ENCODE results near the gene ERICH4. TPM values are rescaled to one million over a fixed set of nuclear protein-coding genes. Genes with fewer than 3 reads are reported as not detected.

Gene ERICH4
- polyA plus RNA-seq, 2 of the 4 experiments (the other 2 are of a cell fraction): 0.26 TPM; not detected in 1

DNA sequence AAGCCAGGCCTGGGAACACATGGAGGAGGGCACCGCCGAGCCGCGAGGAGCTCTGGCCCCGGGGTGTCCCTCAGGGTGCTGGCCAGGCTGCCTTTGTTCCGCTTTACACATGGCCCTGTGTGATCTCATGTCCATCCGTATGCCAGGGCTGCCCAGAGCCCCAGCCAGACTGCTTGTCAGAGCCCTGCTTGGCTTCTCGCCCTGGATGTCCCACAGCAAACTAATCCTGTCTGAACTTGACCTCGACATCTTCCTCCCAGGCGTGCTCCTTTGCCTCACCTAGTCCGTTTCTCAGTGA lies 31.0 kb upstream of the ERICH4 start:
- no peak for DNase-seq (ENCODE audit: low read depth in 1 of 2, low spot score in 1 of 2)
- ChIA-PET CTCF (interaction anchor here (0.6 to 2.2 kb wide), 5 partner anchors 18 to 131 kb away, joined by 3 to 8 read pairs (median 3); partner anchors contain the start of gene DMAC2), POLR2A (no interaction called here)
- Histone ChIP-seq H3K4me1 (peaks cover 12% of the 10 kb centered on the region), H3K4me2 (no peak overlapping the region), H3K27ac (no peak overlapping the region), H3K9me3 (no peaks in the 10 kb centered on the region), H3K4me3 (no peak overlapping the region)
- ATAC-seq: no peak; a peak in 1 of 6 replicates
- 78% methylated on average over 11 of the region's 11 CpGs for WGBS (ENCODE audit: missing lambda C conversion rate)
- FAIRE-seq: no peak
- TF ChIP-seq, protein P1, sequence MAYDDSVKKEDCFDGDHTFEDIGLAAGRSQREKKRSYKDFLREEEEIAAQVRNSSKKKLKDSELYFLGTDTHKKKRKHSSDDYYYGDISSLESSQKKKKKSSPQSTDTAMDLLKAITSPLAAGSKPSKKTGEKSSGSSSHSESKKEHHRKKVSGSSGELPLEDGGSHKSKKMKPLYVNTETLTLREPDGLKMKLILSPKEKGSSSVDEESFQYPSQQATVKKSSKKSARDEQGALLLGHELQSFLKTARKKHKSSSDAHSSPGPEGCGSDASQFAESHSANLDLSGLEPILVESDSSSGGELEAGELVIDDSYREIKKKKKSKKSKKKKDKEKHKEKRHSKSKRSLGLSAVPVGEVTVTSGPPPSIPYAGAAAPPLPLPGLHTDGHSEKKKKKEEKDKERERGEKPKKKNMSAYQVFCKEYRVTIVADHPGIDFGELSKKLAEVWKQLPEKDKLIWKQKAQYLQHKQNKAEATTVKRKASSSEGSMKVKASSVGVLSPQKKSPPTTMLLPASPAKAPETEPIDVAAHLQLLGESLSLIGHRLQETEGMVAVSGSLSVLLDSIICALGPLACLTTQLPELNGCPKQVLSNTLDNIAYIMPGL (CRISPR knock-in tag; IDR thresholded peaks at IDR 0.05; ENCODE audit: borderline replicate concordance): no peak
- TF ChIP-seq NFE2L2 (conservative IDR thresholded peaks at IDR 0.05; ENCODE audit: low read length): no peak
- TF ChIP-seq HOXB5 (CRISPR knock-in tag; IDR thresholded peaks at IDR 0.05): no peak
- TF ChIP-seq ZSCAN20 (CRISPR knock-in tag; IDR thresholded peaks at IDR 0.05): no peak
- no peak for TF ChIP-seq PBX3 (IDR thresholded peaks at IDR 0.05)
- TF ChIP-seq RCOR1 (IDR thresholded peaks at IDR 0.05; ENCODE audit: low read depth, low read length): no peak
- TF ChIP-seq POLR2A (IDR thresholded peaks at IDR 0.05; ENCODE audit: low read length): no peak
- TF ChIP-seq HOXA7 (CRISPR knock-in tag; IDR thresholded peaks at IDR 0.05): no peak
- no peak for TF ChIP-seq HOXB13 (CRISPR knock-in tag; IDR thresholded peaks at IDR 0.05; ENCODE audit: low read depth)
- no peak for TF ChIP-seq RNF2 (IDR thresholded peaks at IDR 0.05; ENCODE audit: borderline replicate concordance, low read depth)
- TF ChIP-seq GATA3 (IDR thresholded peaks at IDR 0.05; ENCODE audit: borderline replicate concordance): no peak
- TF ChIP-seq MYC (IDR thresholded peaks at IDR 0.05; ENCODE audit: borderline replicate concordance, low read length): no peak
- no peak for TF ChIP-seq FOSL2 (IDR thresholded peaks at IDR 0.05)
- TF ChIP-seq FOSL2 (CRISPR knock-in tag; IDR thresholded peaks at IDR 0.05): no peak
- no peak for TF ChIP-seq RARB (CRISPR knock-in tag; IDR thresholded peaks at IDR 0.05)
- TF ChIP-seq SMC3 (IDR thresholded peaks at IDR 0.05): no peak
- no peak for TF ChIP-seq ELK1 (IDR thresholded peaks at IDR 0.05; ENCODE audit: low read depth, low read length)
- no peak for TF ChIP-seq FOXS1 (CRISPR knock-in tag; IDR thresholded peaks at IDR 0.05)

GRCh38 chr19:41412953-41413352 lies 30.0 kb upstream of the ERICH4 start:
- Histone ChIP-seq H3K9me3 (no peaks in the 10 kb centered on the region), H3K4me2 (no peak overlapping the region), H3K4me1 (peaks cover 12% of the 10 kb centered on the region), H3K4me3 (no peak overlapping the region), H3K27ac (no peak overlapping the region)
- TF ChIP-seq, protein P2, sequence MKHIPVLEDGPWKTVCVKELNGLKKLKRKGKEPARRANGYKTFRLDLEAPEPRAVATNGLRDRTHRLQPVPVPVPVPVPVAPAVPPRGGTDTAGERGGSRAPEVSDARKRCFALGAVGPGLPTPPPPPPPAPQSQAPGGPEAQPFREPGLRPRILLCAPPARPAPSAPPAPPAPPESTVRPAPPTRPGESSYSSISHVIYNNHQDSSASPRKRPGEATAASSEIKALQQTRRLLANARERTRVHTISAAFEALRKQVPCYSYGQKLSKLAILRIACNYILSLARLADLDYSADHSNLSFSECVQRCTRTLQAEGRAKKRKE (CRISPR knock-in tag; IDR thresholded peaks at IDR 0.05; ENCODE audit: low read depth): no peak
- TF ChIP-seq HDAC2 (IDR thresholded peaks at IDR 0.05): no peak
- TF ChIP-seq, protein P3, sequence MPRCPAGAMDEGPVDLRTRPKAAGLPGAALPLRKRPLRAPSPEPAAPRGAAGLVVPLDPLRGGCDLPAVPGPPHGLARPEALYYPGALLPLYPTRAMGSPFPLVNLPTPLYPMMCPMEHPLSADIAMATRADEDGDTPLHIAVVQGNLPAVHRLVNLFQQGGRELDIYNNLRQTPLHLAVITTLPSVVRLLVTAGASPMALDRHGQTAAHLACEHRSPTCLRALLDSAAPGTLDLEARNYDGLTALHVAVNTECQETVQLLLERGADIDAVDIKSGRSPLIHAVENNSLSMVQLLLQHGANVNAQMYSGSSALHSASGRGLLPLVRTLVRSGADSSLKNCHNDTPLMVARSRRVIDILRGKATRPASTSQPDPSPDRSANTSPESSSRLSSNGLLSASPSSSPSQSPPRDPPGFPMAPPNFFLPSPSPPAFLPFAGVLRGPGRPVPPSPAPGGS (IDR thresholded peaks at IDR 0.05): no peak
- no peak for TF ChIP-seq KDM1A (IDR thresholded peaks at IDR 0.05; ENCODE audit: low read depth)
- no peak for TF ChIP-seq MYC (IDR thresholded peaks at IDR 0.05; ENCODE audit: borderline replicate concordance, low read length)
- TF ChIP-seq, protein P1 (CRISPR knock-in tag; IDR thresholded peaks at IDR 0.05; ENCODE audit: borderline replicate concordance): no peak
- TF ChIP-seq JUNB (IDR thresholded peaks at IDR 0.05): no peak
- no peak for TF ChIP-seq NFE2L2 (conservative IDR thresholded peaks at IDR 0.05; ENCODE audit: low read length)
- TF ChIP-seq ZFP36 (IDR thresholded peaks at IDR 0.05; ENCODE audit: borderline replicate concordance, partially characterized antibody): no peak
- no peak for TF ChIP-seq MAZ (IDR thresholded peaks at IDR 0.05; ENCODE audit: borderline replicate concordance, low read depth, low read length)
- no peak for TF ChIP-seq NR3C1 (IDR thresholded peaks at IDR 0.05)
- no peak for TF ChIP-seq GATA3 (IDR thresholded peaks at IDR 0.05; ENCODE audit: borderline replicate concordance)
- TF ChIP-seq CHD4 (IDR thresholded peaks at IDR 0.05; ENCODE audit: borderline replicate concordance): no peak
- TF ChIP-seq ELK1 (IDR thresholded peaks at IDR 0.05; ENCODE audit: low read depth, low read length): no peak
- POLR2A ChIA-PET: no interaction called here
- ATAC-seq (no peak), DNase-seq (ENCODE audit: low read depth in 1 of 2, low spot score in 1 of 2) (no peak), FAIRE-seq (no peak)
- WGBS (ENCODE audit: missing lambda C conversion rate): 92% methylated on average over 5 of the region's 5 CpGs
- CTCF ChIA-PET: interaction anchor here (1.5 to 2.2 kb wide), 2 partner anchors 18 to 19 kb away, joined by 3 to 8 read pairs; no protein-coding TSS in a partner anchor
